NCI-H748 (cell line): Measurements from ENCODE around the gene TBC1D16.

Experiments used
- DNase-seq: peaks from one replicate; lab custom pipeline; 2025; ENCODE audit not compliant: unreplicated experiment; lab: John Stamatoyannopoulos, UW

Gene TBC1D16

GRCh38 chr17:79916991-79917901, 118.4 kb downstream of the TBC1D16 start:
- DNase-seq: no peak

DNA sequence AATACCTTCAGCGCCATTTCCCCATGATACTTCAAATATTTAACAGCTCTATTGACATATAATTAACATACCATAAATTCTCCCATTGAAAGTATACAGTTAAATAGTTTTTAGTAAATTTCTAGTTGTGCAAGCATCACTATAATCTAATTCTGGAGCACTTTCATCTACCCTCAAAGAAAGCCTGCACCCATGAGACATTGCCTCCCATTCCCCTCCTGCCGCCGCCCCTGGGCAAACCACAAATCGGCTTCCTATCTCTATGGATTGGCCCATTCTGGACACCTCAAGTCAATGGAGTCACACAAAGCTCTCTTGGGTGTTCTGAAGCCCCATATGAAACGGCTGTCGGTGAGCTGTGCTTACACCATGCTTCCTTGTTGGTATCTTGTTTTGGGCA, 119.2 kb downstream of the TBC1D16 start:
- no peak for DNase-seq

- peak; percentile 42 for DNase-seq
These were observed 119.7 kb downstream of the TBC1D16 start for GRCh38 chr17:79915850-79916430.

DNA sequence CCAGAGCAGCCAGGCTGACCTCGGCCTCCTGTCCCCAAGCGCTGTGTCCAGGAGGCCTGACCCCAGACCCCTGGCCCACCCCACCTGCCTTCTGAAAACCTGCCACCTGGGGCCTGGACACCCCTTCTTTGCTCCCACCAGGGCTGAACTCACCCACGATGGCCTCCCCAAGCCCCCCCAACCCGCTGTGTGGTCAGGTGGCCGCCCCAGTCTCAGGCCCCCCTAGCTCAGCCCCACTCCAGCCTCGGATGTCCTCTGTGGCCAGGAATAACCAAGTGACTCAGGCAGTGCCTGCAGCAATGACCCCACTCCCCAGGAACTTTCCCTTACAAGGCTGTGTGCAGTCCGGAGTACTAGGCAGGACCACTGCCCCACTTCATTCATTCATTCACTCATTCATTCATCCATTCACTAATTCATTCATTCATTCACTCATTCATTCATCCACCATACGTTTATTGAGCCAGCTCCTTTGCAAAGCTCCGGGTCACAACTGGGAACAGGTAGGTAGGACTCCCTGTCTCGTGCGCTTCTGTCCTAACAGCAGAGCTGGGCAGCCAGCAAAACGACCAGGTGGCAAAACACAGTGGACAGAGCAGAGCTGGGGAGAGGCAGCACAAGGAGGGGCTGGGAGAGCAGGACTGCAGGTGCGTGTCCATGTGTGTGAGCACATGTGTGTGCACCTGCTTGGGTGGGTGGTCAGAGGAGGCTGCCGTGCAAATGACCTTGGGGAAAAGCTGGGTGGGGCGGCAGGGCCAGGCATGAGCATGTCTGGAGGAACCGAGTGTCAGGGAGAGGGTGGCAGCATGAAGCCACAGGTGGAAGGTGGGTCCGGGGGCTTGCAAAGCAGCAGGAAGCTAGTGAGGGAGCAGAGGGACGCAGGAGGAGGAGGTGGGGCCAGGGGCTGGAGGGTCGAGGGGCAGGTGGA, 120.6 kb downstream of the TBC1D16 start:
- DNase-seq: no peak

GRCh38 chr17:79913896-79914812, 121.5 kb downstream of the TBC1D16 start:
- no peak for DNase-seq

- no peak for DNase-seq
These were observed 122.2 kb downstream of the TBC1D16 start for GRCh38 chr17:79913451-79913850.

DNA sequence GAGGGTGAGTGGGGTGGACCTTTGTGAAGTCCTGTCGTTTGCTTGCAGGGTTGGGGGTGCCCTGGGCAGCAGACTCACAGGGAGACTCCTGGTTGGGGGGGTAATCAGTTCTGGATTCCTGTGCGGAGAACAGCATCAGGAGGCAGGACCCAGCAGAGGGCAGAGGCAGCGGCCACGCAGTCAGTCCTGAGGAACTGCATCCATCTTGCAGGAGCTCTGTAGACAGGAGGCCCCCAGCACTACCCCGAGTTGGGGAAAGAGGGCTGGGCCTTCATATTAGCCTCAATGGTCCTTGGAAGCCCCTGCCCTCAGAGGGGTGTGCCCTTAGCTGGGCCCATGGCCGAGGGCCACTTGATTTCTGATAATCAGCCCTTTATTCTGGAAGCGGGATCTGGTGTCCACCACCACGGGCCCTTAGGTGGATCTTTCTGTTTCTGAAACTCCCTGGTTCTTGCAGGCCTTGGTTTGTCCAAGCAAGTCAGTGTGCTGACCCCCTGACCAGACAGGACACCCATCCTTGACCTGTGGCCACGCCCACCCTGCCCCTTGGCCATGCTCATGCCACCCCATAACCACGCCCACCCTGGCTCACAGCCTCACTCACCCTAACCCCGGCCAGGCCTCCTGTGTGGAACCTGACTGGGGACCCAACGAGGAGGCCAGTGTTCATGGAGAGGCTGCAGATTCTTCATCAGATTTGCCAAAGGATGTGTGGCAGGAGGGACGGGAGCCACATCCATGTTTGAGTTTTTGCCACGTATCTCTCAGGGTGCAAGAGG, 122.9 kb downstream of the TBC1D16 start:
- DNase-seq: no peak

- no peak for DNase-seq
These were observed 124.0 kb downstream of the TBC1D16 start for GRCh38 chr17:79911430-79912399.

GRCh38 chr17:79910985-79911361, 124.7 kb downstream of the TBC1D16 start:
- no peak for DNase-seq

GRCh38 chr17:79909121-79909520, 126.6 kb downstream of the TBC1D16 start:
- no peak for DNase-seq

DNA sequence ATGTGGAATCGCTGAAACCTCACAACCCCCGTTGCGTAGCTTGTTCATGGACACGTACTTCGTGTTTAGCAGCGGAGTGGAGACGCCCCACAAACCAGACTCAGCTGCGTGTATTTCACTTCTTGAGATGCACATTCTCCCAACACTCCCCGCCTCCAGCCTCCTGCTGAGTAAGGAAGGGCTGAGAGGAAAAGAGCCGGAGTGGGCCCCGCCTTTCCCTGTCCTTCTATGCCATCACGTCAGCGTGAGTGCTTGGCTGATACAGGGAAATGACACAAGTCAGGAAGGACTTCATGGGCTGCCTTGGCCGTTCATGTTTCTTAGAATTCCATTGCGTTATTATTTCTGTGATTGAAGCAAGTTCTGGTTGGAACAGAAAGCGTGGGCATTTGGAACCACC, 127.8 kb downstream of the TBC1D16 start:
- DNase-seq: no peak

GRCh38 chr17:79907217-79907715, 128.4 kb downstream of the TBC1D16 start:
- DNase-seq: no peak

GRCh38 chr17:79905832-79906231, 129.8 kb downstream of the TBC1D16 start:
- DNase-seq: peak; percentile 18

- DNase-seq: no peak
These were observed 130.8 kb downstream of the TBC1D16 start for GRCh38 chr17:79904865-79905264.

DNA sequence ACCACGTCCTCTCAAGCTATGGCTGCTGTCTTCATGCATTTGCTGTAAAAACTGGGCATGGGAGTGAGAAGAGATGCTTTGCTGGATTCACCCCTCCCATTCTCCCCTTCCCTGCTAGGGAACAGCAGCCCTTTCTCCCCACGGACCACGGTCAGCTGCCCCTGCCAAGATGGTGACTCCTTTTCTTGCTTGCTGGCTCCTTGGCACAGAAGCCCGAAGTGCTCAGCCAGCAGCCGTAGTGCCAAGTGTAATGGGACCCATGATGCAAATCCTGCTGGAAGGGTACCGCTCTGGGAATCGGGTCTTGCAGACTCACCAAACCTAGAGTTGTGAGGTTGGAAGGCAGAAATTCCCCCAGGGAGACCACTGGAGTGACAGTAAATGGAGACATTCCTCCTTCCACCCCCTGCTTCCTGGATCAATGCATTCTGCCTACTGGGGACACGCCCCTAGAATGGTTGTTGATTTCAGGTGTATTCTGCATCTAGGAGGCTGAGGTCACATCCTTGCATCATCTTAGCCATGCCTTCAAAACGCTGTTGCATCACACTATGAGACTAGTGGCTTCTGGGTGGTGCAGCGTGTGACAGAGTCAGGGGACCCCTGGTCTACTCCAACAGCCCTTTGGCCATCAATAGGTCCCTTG, 133.4 kb downstream of the TBC1D16 start:
- no peak for DNase-seq

GRCh38 chr17:79901131-79901530, 134.5 kb downstream of the TBC1D16 start:
- DNase-seq: no peak

DNA sequence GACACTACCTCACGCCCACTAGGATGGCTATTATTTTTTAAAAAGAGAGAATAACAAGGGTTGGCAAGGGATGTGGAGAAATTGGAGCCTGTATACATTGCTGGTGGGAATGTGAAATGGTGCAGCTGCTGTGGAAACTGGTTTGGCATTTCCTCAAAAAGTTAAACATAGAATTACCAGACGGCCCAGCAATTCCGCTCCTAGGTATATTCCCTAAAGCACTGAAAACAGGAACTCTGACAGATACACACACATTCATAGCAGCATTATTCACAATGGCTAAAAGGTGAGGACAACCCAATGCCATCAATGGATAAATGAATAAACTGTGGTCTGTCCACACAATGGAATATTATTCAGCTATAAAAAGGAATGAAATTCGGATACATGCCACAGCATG, 136.1 kb downstream of the TBC1D16 start:
- no peak for DNase-seq
